ENCODE results near the gene TDRD7.

TDRD7 gene

DNA sequence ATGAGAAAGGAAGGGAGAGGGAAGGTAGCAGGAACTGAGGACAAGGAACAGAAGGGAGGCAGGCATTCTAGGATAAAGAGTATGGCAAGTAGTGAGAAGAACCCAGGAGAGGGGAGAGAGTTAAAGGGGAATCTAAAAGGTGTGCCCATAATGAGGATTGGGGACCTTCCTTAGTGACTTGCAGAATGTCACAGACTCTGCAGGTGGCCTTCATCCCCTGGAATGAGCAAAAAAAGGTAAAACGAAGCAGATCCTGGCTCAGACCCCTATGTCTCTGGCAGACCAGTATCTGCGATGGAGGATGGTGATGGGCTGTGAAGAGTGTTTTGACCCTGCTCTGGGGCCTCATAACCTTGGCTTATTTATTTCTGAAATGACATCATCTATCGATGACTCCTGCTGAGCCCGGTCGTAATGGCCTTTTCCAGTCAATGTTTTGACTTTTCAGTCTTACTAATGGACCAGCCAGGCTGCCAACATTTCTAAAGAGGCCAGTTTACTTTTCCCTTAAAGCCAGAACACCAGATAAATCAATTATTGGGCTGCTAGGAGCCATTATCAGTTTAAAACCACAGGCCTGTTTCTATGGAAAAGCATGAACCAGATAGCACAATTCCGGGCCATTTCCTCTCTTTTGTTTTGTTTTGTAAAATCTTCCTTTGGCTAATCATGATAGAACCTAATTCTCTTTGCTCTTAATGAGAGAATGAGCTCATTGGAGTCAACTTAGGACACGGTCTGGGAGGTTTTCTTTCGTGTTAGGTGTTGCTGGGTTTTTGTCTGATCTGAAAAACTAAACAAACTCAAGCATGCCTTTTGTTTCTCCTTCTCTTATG, 92.7 kb downstream of the TDRD7 start:
- in situ Hi-C loops (cut with MboI; ENCODE audit: low sequenced_read_pairs) = no loop called here

DNA sequence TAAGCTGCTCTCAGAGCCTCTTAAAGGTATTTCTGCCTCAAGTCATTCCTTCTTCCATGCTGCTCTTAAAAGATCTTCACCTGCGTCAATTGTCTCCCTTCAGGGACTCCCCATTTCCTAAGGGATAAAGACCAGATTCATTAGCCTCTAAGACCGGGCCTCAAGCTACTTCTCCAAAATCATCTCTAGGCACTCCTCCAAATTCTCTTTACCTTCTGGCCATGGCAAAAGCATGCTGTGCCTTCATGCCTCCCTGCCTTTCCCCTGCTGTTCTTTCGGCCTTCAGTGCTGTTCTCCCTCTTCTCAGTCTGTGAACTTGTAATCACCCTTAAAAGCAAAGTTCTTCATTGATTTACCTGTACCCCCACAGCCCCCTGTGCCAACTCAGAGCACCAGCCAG, 93.9 kb downstream of the TDRD7 start:
- in situ Hi-C loops (cut with MboI; ENCODE audit: low sequenced_read_pairs) = no loop called here

DNA sequence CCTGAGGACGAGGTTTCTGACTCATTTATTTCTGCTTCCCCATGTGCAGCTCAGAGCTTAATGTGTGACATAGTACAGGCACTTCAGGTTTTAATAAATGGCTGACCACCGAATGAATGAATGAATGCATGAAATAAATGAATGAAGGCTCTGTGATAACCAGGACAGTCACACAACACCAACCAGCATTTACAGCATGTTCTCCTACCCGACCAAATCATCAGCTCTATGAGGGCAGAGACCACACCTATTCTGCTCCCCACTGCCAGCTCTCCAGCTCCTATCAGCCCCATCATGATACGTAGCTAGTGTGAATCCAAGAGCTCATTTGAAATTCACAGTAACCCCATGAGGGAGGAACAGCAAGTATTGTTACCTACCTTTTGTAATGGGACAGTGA, 94.4 kb downstream of the TDRD7 start:
- in situ Hi-C loops (cut with MboI; ENCODE audit: low sequenced_read_pairs) = no loop called here

DNA sequence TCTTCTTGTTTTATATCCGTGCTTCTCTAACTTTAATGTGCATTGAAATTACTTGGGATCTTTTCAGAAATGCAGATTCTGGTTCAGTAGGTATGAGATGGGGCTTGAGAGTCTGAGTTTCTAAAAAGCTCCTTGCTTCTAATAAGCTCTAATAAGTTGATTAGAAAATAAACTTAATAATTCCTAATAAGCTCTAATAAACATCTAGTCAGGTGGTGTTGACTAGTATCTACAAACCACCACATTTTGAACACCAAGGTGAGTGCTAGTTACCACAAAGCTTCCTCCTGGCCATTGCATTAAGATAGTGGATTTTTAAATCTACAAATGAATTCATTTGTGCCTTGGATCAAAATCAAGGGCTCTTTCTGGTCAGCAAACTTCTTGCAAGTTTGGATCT, 94.9 kb downstream of the TDRD7 start:
- in situ Hi-C loops (cut with MboI; ENCODE audit: low sequenced_read_pairs) = no loop called here

DNA sequence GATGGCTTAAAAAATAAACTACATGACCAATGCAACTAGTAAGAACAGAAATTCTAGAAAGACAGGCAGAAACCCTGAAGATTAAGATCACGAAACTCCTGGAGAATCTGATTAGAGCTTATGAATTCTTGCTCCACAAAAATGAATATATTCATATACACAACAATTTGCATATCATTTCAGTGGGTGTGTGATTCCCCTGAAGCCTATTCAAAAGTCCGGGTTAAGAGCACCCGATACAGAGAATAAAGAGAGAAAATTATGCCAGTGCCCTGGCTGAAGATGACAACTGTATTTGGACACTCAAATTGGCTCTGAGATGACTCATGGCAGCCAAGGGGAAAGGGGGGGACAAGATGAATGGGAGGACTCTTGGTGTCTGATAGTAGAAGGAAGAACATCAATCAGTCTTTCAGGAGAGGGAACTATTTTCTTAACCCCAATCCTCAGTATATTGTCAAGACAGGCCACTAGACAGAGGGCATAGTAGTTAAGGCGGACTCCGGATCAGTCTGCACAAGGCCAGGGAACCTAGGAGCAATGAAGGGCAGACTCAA, 95.6 kb downstream of the TDRD7 start:
- in situ Hi-C loops (cut with MboI; ENCODE audit: low sequenced_read_pairs) = no loop called here

DNA sequence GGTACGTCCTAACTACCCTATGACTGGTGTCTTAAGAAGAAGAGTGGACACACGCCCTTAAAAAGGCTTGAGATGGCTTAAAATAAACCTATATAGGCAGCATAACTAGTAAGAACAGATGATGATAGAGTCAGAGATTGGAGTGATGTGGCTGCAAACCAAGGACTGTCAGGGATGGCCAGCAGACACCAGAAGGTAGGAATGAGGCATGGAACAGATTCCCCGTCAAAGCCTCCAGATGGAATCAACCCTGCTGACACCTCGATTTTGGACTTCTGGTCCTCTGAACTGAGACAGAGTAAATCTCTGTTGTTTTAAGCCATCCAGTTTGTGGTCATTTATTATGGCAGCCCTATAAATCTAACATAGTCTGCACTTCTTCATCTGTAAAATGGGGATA, 97.0 kb downstream of the TDRD7 start:
- in situ Hi-C loops (cut with MboI; ENCODE audit: low sequenced_read_pairs) = no loop called here

DNA sequence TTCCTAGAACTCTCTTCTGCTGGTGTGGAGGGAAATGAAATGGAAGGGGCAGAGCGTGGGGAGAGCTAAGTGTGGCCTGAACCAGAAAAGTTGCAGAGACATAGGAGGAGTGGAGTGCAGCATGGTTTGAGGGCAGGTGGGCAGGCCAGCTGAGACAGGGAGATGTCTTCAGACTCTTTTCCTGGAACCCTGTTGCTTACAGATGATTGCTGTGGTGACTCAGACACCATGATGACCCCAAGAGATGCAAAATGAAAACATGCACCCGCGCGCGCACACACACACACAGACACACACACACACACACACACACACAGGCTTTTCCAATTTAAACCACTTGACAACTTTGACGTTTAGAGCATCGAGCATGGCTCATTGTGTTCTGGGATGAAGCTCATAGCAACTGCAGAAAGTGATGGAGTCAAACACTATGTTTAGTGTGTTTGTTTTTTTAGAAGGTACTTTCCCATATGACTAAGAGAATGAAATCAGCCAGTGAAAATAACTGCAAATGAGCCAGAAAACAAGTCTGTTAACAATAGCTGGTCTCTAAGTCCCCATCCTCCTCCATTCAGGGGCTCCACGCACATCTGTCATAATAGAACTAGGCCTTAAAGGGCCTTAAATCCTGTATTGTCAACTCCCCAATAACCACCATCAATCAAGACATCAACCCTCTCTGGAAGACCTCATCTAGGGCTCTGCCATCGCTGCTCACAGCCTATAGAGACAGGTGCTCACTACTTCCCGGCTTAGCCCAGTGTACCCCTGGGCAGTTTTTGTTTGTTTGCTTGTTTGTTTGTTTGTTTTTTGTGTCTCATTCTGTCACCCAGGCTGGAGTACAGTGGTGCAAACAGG, 99.1 kb downstream of the TDRD7 start:
- in situ Hi-C loops (cut with MboI; ENCODE audit: low sequenced_read_pairs) = no loop called here

DNA sequence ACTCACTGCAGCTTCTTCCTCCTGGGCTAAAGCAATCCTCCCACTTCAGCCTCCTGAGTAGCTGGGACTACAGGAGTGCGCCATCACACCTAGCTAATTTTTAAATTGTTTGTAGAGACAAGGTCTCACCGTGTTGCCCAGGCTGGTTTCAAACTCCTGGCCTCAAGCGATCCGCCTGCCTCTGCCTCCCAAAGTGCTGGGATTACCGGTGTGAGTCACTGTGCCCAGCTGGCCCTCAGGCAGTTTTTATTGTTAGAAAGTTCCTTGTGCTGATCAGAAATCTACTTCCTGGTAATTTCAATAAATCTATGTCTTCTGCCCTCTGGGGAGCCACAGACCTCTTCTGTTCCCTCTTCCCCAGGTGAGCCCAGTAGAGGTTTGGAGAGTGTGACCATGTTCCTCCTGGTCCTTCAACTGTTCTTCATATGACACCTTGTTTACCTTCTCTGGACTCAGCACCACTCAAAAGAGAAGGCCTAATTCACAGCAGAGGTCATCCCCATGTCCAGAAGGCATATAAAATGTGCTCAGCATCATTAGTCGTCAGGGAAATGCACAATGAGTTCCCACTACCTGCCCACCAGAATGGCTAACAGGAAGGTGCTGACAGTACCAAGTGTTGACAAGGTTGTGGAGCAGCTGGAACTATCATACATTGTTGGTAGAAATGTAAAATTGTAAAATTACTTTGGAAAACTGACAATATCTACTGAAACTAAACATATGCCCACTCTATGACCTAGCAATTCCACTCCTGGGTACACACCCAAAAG, 99.9 kb downstream of the TDRD7 start:
- in situ Hi-C loops (cut with MboI; ENCODE audit: low sequenced_read_pairs) = no loop called here

DNA sequence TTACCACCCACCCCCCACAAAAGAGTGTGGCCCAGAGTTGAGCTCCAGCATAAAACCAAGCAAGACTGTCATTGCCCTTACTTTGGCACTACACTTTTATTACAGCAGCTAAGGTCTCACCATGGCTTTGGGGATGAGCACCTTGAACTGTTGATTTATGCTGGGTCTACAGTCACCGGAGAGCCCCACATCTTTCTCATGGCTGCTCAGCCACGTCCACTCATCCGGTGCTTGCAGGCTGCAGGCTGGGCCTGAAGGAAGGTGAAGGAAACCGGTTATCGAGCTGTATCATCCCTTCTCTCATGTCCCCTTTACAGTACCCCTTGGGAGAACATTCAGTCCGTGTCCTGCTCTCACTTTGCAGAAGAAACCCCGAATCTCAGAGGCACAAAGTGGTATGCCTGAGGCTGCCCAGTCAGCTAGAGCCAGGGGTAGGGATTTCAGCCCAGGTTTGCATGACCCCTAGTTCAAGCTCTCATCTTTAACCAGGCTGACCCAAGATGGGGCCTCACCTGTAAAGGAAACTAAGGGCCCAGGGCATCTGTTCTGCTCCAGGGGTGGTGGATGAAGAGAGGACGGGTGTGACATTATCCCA, 101.2 kb downstream of the TDRD7 start:
- in situ Hi-C loops (cut with MboI; ENCODE audit: low sequenced_read_pairs) = no loop called here

DNA sequence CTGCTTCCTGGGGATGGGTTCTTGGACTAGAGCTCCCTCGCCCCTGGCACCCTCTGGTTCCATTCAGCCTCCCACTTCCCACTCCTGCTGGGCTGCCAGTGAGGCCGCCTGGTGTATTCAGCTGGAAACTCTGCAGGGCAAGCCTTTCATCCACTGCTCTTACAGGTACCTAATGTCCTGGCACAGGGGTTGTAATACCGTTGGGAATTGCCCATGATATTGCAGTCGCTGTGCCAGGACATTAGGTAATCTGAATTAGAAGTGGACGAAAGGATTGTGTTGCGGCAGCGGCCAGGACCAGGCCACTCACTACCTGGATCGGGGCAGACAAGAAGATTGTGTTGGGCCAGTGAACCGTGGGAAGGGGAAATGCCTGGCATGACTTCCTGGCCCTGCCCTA, 102.6 kb downstream of the TDRD7 start:
- in situ Hi-C loops (cut with MboI; ENCODE audit: low sequenced_read_pairs) = no loop called here

DNA sequence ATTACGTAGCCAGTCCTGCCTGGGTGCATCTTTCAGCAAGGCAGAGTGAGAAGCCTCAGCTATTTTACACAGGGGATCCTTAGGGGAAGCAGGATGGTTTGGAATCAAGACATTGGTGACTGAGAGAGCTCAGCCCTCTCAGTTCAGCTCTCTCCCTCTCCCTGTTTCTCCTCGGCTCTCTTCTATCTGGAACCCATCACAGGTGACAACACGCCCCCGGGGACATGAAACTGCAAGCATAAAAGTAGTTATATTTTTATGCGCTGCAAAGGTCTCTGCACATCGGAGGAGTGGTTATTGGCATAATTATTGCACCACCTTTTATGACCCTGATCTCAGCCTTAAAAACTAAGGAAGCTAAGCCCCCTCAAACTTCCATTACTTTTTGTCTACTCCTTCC, 103.8 kb downstream of the TDRD7 start:
- in situ Hi-C loops (cut with MboI; ENCODE audit: low sequenced_read_pairs) = no loop called here

DNA sequence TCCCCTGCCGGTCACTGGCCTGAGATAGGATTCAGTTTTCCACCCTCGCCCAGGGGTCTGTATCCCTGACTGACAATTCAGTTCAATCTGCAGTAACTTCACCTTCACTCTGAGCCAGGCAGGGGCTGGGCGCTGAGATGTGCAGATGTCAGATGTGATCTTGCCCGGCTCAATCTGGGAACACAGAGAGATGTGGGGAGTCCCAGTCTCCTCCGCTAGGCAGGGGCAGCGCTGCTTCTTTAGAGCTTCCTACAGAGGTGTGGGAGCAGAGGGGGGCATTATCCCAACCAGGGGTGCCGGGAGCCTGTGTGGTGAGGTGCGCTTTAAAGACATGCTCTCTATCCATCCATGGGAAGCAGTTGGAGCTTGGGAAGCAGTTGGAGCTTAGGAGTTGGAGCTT, 104.2 kb downstream of the TDRD7 start:
- in situ Hi-C loops (cut with MboI; ENCODE audit: low sequenced_read_pairs) = no loop called here

DNA sequence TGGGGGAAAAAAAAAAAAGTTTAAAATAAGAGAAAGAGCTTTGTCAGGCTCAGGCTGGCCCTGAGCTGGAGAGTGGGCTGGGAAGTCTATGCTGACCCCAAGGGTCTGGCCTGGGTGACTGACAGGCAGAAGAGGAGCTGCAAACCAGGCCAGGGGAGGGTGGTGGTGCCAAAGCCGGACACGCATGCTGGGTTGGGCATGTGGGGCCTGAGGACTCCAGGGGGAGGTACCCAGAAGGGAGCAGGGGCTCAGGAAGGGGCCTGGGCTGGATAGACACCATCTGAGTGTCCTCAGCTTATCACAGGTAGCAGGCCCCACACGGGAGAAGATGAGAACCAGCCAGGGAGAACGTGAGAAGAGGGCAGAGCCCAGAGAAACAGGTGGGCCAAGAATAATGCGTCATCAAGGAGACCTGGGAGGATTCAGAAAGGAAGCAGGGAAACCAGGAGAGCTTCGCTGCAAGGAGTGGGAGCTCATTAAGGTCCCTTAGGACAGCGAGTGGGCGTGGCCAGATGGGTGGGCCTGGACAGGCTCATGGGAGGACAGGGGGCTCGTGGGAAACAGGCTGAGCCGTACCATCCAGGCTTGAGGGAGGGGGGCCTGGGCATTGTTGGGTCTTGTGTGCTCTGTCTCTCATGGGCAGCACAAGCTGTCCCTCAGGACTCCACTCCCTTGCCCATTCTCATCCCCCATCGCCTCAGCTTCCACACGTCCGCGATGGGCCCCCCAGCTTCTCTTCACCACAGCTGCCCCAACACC, 105.6 kb downstream of the TDRD7 start:
- in situ Hi-C loops (cut with MboI; ENCODE audit: low sequenced_read_pairs) = no loop called here

DNA sequence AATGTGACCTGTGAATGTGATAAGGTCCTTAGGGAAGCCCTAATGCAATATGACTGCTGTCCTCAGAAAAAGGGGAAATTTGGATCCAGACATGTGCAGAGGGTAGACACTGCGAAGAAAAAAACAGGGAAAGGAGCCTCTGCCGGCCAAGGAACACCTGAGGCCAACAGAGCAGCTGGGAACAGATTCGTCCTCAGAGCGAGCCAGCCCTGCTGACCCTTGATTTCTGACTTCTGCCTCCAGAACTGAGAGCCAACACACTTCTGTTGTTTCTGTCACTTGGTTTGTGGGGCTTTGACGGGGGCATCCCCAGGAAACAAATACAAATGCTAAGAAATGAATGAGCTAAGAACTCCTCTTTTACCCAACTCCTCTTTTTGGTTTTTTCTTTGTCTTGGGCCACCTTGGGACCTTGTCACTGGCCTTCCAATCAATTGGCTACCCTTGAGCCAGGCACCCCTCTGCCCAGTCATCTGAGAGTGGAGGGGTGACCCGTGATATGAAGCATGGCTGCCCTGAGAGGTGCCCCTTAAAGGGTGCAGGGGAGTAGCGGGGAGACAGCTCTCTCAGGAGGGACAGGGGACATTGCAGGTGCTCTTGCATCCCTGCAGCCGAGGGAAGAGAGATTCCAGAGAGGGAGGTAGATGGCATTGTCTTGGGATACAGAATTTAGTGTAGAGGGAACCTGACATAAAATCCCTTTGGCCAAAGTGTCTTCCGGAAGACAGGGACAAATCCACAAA, 106.4 kb downstream of the TDRD7 start:
- in situ Hi-C loops (cut with MboI; ENCODE audit: low sequenced_read_pairs) = no loop called here

DNA sequence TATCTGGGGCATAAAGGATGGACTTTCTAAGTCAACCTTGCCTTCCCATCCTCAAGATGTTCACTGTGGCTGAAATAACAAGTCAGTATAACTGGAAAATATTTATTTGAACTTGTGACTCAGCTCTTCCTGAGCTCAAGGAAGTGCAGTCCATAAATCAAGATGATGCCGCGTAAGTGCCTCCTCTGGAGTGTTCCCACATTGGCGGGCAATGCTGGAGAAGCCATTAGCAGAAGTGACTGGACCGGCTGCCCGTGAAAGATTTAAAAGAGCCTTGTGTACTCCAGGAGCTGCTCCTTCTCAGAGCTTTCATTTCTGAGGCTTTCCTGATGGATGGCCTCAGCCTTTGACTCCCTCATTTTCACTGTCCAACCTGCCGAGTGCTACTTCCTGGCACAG, 107.0 kb downstream of the TDRD7 start:
- in situ Hi-C loops (cut with MboI; ENCODE audit: low sequenced_read_pairs) = no loop called here

DNA sequence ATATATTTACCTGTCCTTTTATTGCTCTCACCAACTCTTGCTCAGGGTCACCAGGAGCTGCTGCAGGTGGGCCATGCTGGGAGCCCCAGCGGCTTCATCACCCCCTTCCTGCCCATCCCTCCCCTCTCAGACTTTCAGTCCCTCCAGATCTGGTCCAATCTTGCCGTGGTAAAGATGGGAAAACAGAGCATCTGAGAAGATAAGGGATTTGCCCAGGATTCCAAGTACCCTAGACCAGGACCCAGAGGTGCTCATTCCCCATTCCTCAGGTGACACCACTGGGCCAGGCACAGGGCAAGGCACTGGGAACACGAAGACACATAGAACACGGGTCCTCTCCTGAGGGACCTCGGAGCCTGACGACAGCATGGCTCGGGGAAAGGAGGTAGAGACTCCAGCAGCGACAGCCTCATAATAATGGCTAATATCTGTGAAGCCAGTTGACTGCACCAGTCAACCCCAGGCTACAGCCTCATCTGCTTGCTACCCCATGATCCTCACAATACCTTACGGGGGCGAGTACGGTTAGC, 107.6 kb downstream of the TDRD7 start:
- in situ Hi-C loops (cut with MboI; ENCODE audit: low sequenced_read_pairs) = no loop called here

DNA sequence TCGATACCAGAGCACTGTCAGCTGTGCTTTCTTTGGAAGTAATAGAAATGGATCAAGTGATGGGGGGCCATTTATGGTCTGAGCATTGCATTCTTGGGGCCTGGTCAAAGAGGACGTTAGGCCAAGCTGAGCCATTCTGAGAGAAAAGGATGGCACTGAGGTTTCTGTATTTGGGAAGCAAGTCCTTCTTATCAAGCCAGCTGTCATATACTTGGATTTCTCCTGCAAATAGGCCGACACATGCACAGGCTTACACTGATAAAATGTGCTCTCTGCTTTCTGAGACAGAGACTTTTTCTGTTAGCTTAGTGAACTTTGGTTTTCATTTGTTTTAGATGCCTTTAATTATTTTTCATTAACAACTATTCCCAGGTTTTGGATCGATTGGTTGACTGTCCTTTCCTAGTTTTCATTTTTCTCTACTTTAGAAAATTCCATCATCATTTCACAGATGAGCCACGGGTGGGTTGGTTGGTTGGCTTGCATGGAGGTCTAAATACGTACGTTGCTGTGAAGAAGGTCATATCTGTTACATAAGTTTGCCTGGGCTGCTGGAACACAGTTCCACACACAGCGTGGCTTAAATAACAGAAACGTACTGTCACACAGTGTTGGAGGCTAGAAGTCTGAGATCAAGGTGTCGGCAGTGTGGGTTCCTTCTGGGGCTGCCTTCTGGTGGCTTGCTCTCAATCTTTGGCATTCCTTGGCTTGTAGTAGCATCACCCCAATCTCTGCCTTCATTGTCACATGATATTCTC, 109.9 kb downstream of the TDRD7 start:
- in situ Hi-C loops (cut with MboI; ENCODE audit: low sequenced_read_pairs) = no loop called here

DNA sequence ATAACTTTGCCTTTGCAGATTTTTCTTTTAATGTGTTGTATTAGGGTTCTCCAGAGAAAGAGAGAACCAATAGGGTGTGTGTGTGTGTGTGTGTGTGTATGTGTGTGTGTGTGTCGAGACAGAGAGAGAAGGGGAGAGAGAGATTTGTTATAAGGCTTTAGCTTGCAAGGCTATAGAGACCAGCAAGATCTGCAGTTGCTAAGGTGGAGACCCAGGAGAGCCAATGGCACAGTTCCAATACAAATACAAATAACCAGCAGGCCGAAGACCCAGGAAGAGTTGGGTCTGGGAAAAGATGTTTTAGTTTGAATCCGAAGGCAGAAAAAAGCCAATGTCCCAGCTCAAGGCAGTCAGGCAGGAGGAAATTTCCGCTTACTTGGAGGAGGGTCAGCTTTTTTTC, 112.5 kb downstream of the TDRD7 start:
- in situ Hi-C loops (cut with MboI; ENCODE audit: low sequenced_read_pairs) = no loop called here

Measured in hTERT RPE-1 (cell line).